ENCODE data around the gene C17orf75.

Gene C17orf75

GRCh38 chr17:32348483-32348800 is 6.5 kb upstream of the C17orf75 start:
- no peak for DNase-seq (ENCODE audit: low spot score)
- TF ChIP-seq, protein P1, sequence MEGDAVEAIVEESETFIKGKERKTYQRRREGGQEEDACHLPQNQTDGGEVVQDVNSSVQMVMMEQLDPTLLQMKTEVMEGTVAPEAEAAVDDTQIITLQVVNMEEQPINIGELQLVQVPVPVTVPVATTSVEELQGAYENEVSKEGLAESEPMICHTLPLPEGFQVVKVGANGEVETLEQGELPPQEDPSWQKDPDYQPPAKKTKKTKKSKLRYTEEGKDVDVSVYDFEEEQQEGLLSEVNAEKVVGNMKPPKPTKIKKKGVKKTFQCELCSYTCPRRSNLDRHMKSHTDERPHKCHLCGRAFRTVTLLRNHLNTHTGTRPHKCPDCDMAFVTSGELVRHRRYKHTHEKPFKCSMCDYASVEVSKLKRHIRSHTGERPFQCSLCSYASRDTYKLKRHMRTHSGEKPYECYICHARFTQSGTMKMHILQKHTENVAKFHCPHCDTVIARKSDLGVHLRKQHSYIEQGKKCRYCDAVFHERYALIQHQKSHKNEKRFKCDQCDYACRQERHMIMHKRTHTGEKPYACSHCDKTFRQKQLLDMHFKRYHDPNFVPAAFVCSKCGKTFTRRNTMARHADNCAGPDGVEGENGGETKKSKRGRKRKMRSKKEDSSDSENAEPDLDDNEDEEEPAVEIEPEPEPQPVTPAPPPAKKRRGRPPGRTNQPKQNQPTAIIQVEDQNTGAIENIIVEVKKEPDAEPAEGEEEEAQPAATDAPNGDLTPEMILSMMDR (conservative IDR thresholded peaks at IDR 0.05; ENCODE audit: low read depth) = no peak
- ChIA-PET CTCF (no interaction called here), POLR2A (ENCODE audit: low non-redundant PET) (no interaction called here)
- H3K27ac ChIP-seq = peak overlapping the region; percentile 90; the same call in 1 of the 2 replicates

- no peak for DNase-seq (ENCODE audit: low spot score)
- ChIA-PET POLR2A (ENCODE audit: low non-redundant PET) (no interaction called here), CTCF (no interaction called here)
- 0 out of 2 replicates have a peak overlapping the region, but pooled peaks have one; percentile 27 for H3K27ac ChIP-seq
- TF ChIP-seq, protein P1 (conservative IDR thresholded peaks at IDR 0.05; ENCODE audit: low read depth) = no peak
Measured at GRCh38 chr17:32345951-32346600, 4.1 kb upstream of the C17orf75 start.

DNA sequence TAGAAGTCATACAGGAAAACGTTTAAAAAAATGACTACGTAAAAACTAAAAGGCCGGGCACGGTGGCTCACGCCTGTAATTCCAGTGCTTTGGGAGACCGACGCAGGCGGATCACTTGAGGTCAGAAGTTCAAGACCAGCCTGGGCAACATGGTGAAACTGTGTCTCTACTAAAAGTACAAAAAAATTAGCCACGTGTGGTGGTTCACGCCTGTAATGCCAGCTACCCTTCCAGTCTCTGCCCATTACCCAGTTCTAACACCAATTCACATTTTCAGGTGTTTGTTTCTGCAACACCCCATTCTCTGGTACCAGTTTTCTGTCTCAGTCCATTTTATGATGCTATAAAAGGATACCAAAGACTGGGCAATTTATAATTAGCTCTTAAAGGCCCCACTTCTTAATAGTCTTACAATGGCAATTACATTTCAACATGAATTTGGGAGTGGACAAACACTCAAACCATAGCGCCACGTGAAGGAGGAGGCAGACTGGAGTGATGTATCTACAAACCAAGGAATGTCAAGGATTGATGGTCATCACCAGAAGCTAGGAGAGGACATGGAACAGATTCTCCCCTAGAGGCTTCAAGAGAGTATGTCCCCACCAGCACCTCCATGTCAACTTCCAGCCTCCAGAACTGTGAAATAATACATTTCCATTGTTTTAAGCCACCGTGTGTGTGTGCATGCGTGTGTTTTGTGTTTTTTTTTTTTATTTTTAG is 791 bp upstream of the C17orf75 start:
- CTCF ChIA-PET = no interaction called here
- POLR2A ChIA-PET (ENCODE audit: low non-redundant PET) = no interaction called here
- TF ChIP-seq, protein P1 (conservative IDR thresholded peaks at IDR 0.05; ENCODE audit: low read depth) = no peak
- DNase-seq (ENCODE audit: low spot score) = no peak
- H3K27ac ChIP-seq = peak overlapping the region; percentile 93

DNA sequence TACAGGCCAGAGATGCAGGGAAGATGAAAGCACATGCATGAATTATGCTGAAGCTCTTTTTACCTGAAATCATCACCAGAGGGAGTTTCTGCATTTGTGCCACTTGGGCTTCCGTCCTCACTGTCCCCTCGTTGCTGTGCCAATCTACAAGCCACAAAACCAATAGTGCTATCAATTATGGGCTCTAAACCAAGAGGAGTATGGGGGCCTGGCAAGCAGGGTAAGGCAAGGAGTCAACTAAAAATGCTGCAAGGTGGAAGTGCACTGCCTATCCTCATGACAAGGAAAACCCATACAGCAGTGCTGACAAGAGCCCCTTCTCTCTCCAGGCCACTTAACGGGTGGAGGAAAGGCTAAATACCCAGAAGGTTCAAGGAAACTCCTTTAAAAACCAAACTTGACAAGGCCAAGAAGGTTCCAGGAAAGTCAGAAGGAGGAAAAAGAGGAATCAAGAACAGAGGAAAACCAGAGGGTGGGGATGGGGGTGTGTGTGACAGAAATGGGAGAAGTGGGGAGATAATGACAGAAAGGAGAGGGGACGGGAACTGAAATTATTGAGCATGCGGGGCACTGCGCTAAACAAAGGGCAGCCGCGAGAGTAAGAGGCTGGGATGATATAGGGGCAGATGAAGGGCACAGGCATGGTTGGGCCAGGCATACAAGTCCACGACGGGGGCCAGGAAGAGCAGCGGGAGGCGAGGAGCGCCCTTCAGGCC is 674 bp downstream of the C17orf75 start:
- ChIA-PET POLR2A (ENCODE audit: low non-redundant PET) (interaction anchor here (0.5 kb wide), 1 partner anchor 116 kb away, joined by 5 read pairs; no protein-coding TSS in a partner anchor), CTCF (interaction anchor here (0.6 kb wide), 2 partner anchors 103 to 1771 kb away, joined by 3 to 8 read pairs; partner anchors contain the start of gene PSMD11)
- no peak for DNase-seq (ENCODE audit: low spot score)
- H3K27ac ChIP-seq = peak overlapping the region; percentile 93
- TF ChIP-seq, protein P1 (conservative IDR thresholded peaks at IDR 0.05; ENCODE audit: low read depth) = no peak

- no peak for DNase-seq (ENCODE audit: low spot score)
- TF ChIP-seq, protein P1 (conservative IDR thresholded peaks at IDR 0.05; ENCODE audit: low read depth) = no peak
- ChIA-PET CTCF (no interaction called here), POLR2A (ENCODE audit: low non-redundant PET) (no interaction called here)
- no peak overlapping the region for H3K27ac ChIP-seq
Measured at GRCh38 chr17:32335687-32336086, 6.3 kb downstream of the C17orf75 start.

DNA sequence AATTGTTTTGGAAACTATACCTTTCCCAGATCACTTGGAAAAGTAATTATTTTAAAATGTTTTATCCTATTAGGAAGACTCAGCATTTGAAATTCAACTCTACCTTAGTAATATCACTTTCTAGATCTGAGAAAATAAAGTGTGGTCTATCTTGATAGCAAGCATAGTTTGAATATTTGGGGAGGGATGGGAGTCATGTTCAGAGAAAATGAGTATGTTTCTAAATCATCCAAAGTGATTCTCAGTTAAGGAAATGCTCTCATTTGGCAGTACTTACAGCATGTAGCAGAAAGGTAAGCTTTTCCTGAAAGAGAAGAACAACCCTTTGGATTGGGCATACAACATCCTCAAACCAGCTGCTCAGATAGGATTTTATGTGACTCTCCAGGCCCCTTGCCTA is 6.9 kb downstream of the C17orf75 start:
- TF ChIP-seq, protein P1 (conservative IDR thresholded peaks at IDR 0.05; ENCODE audit: low read depth) = no peak
- no peak for DNase-seq (ENCODE audit: low spot score)
- no peak overlapping the region for H3K27ac ChIP-seq
- ChIA-PET CTCF (interaction anchor here (0.6 to 0.8 kb wide), 2 partner anchors 14 to 53 kb away, joined by 3 read pairs; no protein-coding TSS in a partner anchor), POLR2A (ENCODE audit: low non-redundant PET) (no interaction called here)

Data from RWPE1 (cell line).